Activated gamma-delta T cell treated with Interleukin-2 at 50 U/mL for 16 hours (primary cell): ENCODE data around the gene ABCA10.

ENCODE experiments used
- DNase-seq: peaks from one replicate; pipeline ENCODE4 v3.0.0-alpha.2; 2020

The ABCA10 gene

DNA sequence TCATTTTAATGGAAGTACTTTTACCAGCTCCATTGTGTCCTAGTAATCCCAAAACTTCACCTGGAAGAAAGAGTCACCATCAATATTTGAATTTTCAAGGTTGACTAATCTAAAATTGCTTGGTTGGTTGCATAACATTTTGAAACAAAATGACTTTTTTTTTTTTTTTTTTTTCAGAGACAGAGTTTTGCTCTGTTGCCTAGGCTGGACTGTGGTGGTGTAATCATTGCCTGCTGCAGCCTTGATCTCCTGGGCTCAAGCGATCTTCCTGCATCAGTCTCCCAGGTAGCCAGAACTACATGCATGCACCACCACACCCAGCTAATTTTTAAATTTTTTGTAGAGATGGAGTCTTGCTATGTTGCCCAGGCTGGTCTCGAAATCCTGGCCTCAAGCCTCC is 74.4 kb downstream of the ABCA10 start:
- DNase-seq = no peak

GRCh38 chr17:69150333-69150732 is 78.3 kb downstream of the ABCA10 start:
- no peak for DNase-seq

DNA sequence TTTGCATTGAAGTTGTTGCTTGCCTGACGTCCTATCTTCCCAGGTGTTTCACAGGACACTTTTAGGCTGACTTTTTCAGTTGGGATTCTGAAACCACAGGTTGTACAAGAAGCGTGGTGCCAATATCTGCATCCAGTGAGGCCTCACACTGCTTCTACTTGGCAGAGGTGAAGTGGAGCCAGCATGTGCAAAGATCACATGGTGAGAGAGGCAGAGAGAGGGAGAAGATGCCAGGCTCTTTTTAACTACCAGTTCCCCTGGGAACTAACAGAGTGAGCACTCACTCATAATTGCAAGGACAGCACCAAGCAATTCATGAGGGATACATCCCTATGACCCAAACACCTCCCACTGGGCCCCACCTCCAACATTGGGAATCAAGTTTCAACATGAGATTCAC is 81.2 kb downstream of the ABCA10 start:
- DNase-seq = no peak

DNA sequence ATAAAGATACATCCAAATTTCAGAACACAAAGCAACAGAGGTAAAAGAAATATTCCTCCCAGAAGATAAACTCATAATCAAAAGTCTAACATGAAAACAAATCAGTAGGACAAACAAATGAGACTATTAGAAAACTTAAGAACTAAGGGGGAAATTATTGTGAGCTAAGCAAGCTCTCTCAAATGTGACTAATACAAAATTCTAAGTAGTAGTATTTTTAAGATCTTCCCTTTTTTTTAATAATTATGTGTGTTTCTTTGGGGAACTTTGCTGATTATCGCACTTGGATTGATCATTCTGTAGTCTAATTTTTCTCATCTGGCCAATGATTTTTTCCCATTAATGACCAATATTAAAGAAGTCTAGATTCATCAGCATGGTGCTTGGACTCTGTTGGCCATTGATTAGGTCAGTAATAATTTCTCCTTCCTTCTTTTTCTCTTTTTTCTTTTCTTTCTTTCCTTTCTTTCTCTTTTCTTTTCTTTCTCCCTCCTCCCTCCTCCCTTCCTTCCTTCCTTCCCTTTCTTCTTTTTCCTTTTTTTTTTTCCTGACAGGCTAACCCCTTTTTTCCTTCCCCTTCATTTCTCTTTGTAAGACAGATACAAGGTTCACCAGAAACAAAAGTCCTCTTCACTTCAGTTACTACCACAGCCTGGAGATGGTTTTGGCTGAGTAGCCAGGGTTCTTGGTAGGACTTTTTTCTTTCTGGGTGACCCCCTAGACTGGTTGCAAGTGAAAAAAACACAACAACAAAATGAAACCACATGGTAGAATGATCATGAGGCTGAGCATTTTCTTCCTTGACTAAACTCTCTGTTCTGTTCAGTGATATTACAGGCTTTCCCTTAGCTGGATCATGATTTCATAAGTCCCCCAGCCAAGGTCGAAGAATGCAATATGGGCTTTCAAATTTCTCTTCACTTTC is 84.0 kb downstream of the ABCA10 start:
- no peak for DNase-seq

GRCh38 chr17:69143683-69144231 is 84.9 kb downstream of the ABCA10 start:
- DNase-seq = no peak

DNA sequence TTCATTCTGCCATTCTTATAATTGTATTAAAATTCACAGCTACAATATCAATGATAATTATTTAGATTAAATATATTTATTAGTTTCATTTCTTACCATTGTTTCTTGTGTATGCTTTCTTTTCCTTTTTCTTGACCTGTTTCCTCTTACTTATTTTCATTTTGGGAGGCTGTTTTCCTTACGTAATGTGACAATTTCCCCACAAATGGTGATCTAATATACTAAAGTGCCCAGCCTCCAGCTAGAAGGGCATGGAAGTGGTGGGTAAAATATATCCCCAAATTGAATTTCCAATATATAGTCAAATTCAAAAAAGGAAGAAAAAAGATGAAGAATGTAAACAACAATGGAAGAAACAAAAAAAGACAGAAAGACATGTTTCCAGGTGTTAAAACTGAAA is 85.5 kb downstream of the ABCA10 start:
- no peak for DNase-seq

DNA sequence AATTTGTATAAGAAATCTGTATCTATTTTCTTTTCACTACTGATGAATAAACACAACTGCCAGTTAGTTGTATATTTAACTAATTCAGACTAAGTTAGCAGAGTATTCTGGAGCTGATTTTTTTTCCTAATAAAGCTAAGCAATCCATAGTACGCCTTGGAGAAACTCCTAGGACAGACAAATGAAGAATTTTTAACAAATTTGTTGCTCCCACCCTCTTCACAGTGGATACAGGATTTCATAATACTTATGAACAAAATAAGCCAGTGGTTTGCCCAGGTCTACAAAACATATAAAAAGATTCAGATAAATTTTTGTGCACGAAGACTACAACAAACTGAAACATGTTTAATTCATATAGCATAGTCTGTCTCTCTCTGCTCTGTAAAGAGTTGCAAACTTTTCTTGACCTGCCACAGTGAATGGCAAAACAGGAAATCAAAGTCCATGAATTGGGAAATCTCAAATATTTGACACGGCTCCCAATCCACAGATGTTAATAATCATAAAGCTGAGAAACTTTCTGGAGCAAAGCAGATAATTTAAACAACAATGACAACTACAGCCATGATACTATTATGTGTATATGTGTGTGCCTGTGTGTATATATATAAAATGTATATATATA is 86.3 kb downstream of the ABCA10 start:
- no peak for DNase-seq

DNA sequence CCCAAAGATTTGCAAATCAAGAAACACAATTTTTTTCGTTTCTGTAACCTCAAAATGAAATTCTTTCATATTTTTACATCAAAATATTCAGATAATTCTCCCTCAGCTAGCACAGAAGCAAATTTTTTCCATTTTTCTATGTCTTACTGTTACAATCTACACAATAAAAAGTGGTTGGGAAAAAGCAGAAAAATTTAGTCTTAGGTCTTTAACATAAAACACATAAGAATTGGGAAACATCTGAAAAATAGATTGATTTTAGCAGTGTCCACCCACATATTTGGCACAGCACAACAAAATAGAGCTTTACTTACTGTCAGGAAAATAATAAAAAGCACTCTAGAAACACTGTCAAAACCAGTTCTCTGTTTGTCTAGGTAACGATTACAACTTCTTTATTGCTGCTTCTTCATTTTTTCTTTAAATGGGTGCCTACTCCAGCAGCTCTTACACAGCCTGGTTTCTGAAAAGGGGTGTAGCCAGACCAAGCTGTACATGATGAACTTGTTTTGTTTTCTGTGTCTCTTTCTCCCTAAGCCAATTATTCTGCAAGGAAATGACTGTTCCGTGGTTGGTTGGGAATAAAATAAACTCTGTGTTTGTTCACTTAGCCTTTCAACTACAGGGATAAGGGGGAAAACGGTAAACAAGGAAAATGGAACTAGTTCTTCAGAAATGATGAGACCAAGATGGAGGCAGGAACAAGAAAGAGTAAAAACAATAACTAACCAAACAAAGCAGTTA is 87.0 kb downstream of the ABCA10 start, which contains the start of gene ABCA6:
Gene ABCA6, minus strand, starts transcription at position 465 of the 744 bp plus-strand sequence. CDS start 1,192 bp downstream, outside the sequence.
- DNase-seq = no peak

DNA sequence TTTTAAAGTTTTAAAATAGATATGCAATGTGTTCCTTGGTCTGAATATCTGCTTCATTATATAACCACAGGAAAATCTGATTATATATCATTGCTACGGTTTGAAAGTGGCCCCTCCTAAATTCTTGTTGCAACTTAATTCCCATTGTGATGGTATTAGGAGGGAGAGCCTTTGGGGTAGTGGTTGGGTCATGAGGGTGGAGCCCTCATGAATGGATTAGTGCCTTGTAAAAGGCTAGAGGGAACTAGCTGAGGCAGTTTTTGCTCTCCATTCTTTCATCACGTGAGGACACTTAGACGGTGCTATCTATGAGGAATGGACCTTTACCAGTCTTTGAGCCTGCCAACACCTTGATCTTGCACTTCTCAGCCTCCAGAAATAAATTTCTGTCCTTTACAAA is 94.5 kb downstream of the ABCA10 start:
- no peak for DNase-seq

GRCh38 chr17:69130627-69131296 is 97.9 kb downstream of the ABCA10 start:
- no peak for DNase-seq

- no peak for DNase-seq
Observed at GRCh38 chr17:69123626-69124025, 105.0 kb downstream of the ABCA10 start.

DNA sequence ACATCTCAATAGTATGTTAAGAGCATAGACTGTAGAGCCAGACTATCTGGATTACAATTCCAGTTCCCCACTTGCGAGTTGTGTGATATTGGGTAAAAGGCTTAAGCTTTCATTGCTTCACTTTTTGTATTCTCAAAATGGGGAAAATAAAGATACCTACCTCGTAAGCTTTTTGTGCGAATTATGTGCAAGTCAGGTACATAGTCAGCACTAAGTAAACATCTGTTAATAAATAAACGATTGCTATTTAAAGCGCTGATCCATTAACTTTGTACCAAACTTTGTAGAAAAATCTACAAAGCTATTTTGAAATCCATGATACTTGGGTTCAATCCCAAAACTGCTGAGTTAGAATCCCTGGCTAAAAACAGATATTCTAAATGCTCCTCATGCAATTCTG is 106.6 kb downstream of the ABCA10 start:
- DNase-seq = no peak

GRCh38 chr17:69117855-69118784 is 110.5 kb downstream of the ABCA10 start:
- DNase-seq = no peak

- DNase-seq = no peak
Observed at GRCh38 chr17:69111794-69112193, 116.8 kb downstream of the ABCA10 start.

DNA sequence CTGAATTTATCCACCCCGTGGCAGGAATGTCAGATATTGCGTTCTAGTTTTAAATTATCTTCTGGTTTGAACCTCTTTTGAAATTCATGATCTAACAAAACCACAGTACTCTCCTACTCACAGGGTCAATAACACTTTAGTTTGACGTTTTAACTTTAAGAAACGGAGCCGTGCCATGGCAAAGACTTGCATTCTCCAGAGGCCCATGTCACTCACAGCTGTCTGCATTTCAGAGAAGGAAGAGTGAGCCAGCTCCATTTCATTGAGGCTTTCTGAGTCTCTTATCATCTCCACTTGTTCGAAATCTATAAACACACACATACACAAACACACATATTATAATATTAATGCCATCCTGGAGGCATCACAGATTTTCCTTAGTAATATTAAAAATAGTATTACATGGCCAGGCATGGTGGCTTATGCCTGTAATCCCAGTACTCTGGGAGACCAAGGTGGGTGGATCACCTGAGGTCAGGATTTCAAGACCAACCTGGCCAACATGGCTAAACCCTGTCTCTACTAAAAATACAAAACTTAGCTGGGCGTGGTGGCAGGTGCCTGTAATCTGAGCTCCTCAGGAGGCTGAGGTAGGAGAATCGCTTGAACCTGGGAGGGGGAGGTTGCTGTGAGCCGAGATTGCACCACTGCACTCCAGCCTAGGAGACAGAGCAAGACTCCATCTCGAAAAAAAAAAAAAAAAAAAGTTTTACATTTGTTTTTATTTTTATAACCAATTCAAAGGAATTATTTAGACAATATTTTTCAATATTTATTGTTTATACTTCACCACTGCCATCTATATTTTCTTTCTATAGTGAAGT is 122.5 kb downstream of the ABCA10 start:
- DNase-seq = no peak

GRCh38 chr17:69103557-69104233 is 124.9 kb downstream of the ABCA10 start:
- DNase-seq = no peak

DNA sequence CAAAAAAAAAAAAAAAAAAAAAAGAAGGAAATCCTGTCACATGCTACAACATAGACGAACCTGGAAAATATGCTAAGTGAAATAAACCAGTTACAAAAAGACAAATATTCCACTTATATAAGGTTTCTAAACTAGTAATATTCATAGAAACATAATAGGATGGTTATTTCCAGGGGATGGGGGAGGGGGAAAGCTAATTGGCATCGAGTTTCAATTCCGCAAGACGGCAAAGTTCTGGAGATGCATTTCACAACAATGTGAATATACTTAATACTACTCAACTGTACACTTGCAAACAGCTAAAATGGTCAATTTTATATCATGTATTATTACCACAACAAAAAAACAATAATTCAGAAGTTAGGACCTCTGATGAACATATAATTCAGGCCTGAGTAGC is 130.0 kb downstream of the ABCA10 start:
- DNase-seq = no peak
